Immature natural killer cell (primary cell): Measurements from ENCODE around the gene INTS2. TPM values are rescaled to one million over a fixed set of nuclear protein-coding genes. Genes with fewer than 3 reads are reported as not detected.
"Not testable (repeated sequence)": the region's sequence is repeated elsewhere in the genome, so short reads cannot be mapped to it uniquely, and the experiment has no call there.

Experiments
- DNase-seq, 3 donors: peaks; one replicate each; pipeline ENCODE4 v3.0.0; 2022; ENCODE audit warnings: mixed read lengths in 1 of 3
- H3K27ac Mint-ChIP-seq, 6 donors: one replicate each; pipeline ENCODE4 v1.8.0; 2020; ENCODE audit warnings: mixed read lengths in 6 of 6, mild to moderate bottlenecking in 5 of 6, inconsistent platforms in 4 of 6, moderate library complexity in 3 of 6
- H3K27me3 Mint-ChIP-seq, 3 donors: one replicate each; pipeline ENCODE4 v1.8.0; 2020 to 2021; ENCODE audit warnings: low read depth in 3 of 3, mild to moderate bottlenecking in 3 of 3, mixed read lengths in 3 of 3, moderate library complexity in 3 of 3, inconsistent platforms in 1 of 3
- H3K36me3 Mint-ChIP-seq, 3 donors: one replicate each; pipeline ENCODE4 v1.8.0; 2020; ENCODE audit warnings: mixed read lengths in 3 of 3, inconsistent platforms in 2 of 3, mild to moderate bottlenecking in 2 of 3
- H3K4me1 Mint-ChIP-seq, 2 donors: one replicate each; pipeline ENCODE4 v1.8.0; 2020; ENCODE audit warnings: inconsistent platforms in 2 of 2, mild to moderate bottlenecking in 2 of 2, mixed read lengths in 2 of 2, moderate library complexity in 1 of 2
- H3K4me3 Mint-ChIP-seq, 5 donors: one replicate each; pipeline ENCODE4 v1.8.0; 2020; ENCODE audit warnings: mild to moderate bottlenecking in 5 of 5, mixed read lengths in 5 of 5, inconsistent platforms in 3 of 5, moderate library complexity in 3 of 5
- H3K9me3 Mint-ChIP-seq, 6 donors: one replicate each; pipeline ENCODE4 v1.8.0; 2020; ENCODE audit warnings: mild to moderate bottlenecking in 6 of 6, mixed read lengths in 6 of 6, inconsistent platforms in 4 of 6, moderate library complexity in 3 of 6
- polyA plus RNA-seq, 3 donors: library from polyadenylated mRNA; unstranded; fragments of 300-500 nt; fragmentation: Illumina TruSeq; gene quantifications; one replicate each; pipeline ENCODE4 v1.2.3, GENCODE V29; 2021

Gene INTS2
- polyA plus RNA-seq, 3 donors from 2014 or later, result 2.3 to 5.9 (median 3.2) TPM

GRCh38 chr17:61836266-61837174 is 91.3 kb downstream of the INTS2 start:
- Mint-ChIP-seq H3K36me3 (no peaks in the 10 kb centered on the region), H3K9me3 (no peaks in the 10 kb centered on the region), H3K27me3 (no peaks in the 10 kb centered on the region), H3K4me1 (no peaks in the 10 kb centered on the region), H3K4me3 (no peak overlapping the region), H3K27ac (no peak overlapping the region)
- no peak for DNase-seq

- H3K4me1 Mint-ChIP-seq, result no peaks in the 10 kb centered on the region
- no peaks in the 10 kb centered on the region for H3K27me3 Mint-ChIP-seq
- no peaks in the 10 kb centered on the region for H3K9me3 Mint-ChIP-seq
- H3K27ac Mint-ChIP-seq, result no peak overlapping the region
- H3K4me3 Mint-ChIP-seq, result no peak overlapping the region
- no peaks in the 10 kb centered on the region for H3K36me3 Mint-ChIP-seq
- DNase-seq, result no peak
Observed at GRCh38 chr17:61835606-61836005, 92.2 kb downstream of the INTS2 start.

GRCh38 chr17:61834610-61835009 is 93.2 kb downstream of the INTS2 start:
- no peaks in the 10 kb centered on the region for H3K9me3 Mint-ChIP-seq

GRCh38 chr17:61833536-61834193 is 94.1 kb downstream of the INTS2 start:
- no peak for DNase-seq
- H3K36me3 Mint-ChIP-seq, result peaks cover 0 to 3% (median 0%) of the 10 kb centered on the region in 3 donors
- H3K4me1 Mint-ChIP-seq, result no peaks in the 10 kb centered on the region
- H3K27ac Mint-ChIP-seq, result no peak overlapping the region
- H3K4me3 Mint-ChIP-seq, result no peak overlapping the region
- H3K27me3 Mint-ChIP-seq, result peaks cover 0 to 2% (median 0%) of the 10 kb centered on the region in 3 donors
- H3K9me3 Mint-ChIP-seq, result no peaks in the 10 kb centered on the region

More at GRCh38 chr17:61834610-61835009, 93.2 kb downstream of the INTS2 start:
- Mint-ChIP-seq H3K27ac (no peak overlapping the region), H3K4me1 (no peaks in the 10 kb centered on the region), H3K36me3 (peaks cover 0 to under 1% (median 0%) of the 10 kb centered on the region in 3 donors), H3K27me3 (peaks cover 0 to under 1% (median 0%) of the 10 kb centered on the region in 3 donors), H3K4me3 (no peak overlapping the region)
- DNase-seq, result no peak

- H3K27ac Mint-ChIP-seq, result no peak overlapping the region
- DNase-seq, result no peak
- peaks cover 0 to 2% (median 0%) of the 10 kb centered on the region in 3 donors for H3K27me3 Mint-ChIP-seq
- no peaks in the 10 kb centered on the region for H3K4me1 Mint-ChIP-seq
- H3K9me3 Mint-ChIP-seq, result no peaks in the 10 kb centered on the region
- H3K36me3 Mint-ChIP-seq, result peaks cover 0 to 9% (median 0%) of the 10 kb centered on the region in 3 donors
- H3K4me3 Mint-ChIP-seq, result no peak overlapping the region
Observed at GRCh38 chr17:61832463-61832862, 95.3 kb downstream of the INTS2 start.

GRCh38 chr17:61831099-61831498 is 96.7 kb downstream of the INTS2 start:
- peaks cover 0 to 2% (median 0%) of the 10 kb centered on the region in 3 donors for H3K27me3 Mint-ChIP-seq
- H3K4me3 Mint-ChIP-seq, result no peak overlapping the region
- no peaks in the 10 kb centered on the region for H3K4me1 Mint-ChIP-seq
- DNase-seq, result no peak
- no peak overlapping the region for H3K27ac Mint-ChIP-seq
- no peaks in the 10 kb centered on the region for H3K9me3 Mint-ChIP-seq
- peaks cover 0 to 13% (median 5%) of the 10 kb centered on the region in 3 donors for H3K36me3 Mint-ChIP-seq

GRCh38 chr17:61828694-61829093 is 99.1 kb downstream of the INTS2 start:
- H3K36me3 Mint-ChIP-seq, result peaks cover 0 to 17% (median 9%) of the 10 kb centered on the region in 3 donors
- H3K27ac Mint-ChIP-seq, result no peak overlapping the region
- H3K4me1 Mint-ChIP-seq, result no peaks in the 10 kb centered on the region
- no peaks in the 10 kb centered on the region for H3K9me3 Mint-ChIP-seq
- no peak overlapping the region for H3K4me3 Mint-ChIP-seq
- no peak for DNase-seq
- peaks cover 0 to 2% (median 0%) of the 10 kb centered on the region in 3 donors for H3K27me3 Mint-ChIP-seq

- peaks cover 0 to 17% (median 9%) of the 10 kb centered on the region in 3 donors for H3K36me3 Mint-ChIP-seq
- no peak overlapping the region for H3K27ac Mint-ChIP-seq
- DNase-seq, result no peak
- H3K9me3 Mint-ChIP-seq, result no peaks in the 10 kb centered on the region
- H3K4me1 Mint-ChIP-seq, result no peaks in the 10 kb centered on the region
- H3K4me3 Mint-ChIP-seq, result no peak overlapping the region
- peaks cover 0 to 2% (median 0%) of the 10 kb centered on the region in 3 donors for H3K27me3 Mint-ChIP-seq
Observed at GRCh38 chr17:61827649-61828395, 100.0 kb downstream of the INTS2 start.

GRCh38 chr17:61826866-61827265 is 100.9 kb downstream of the INTS2 start:
- H3K36me3 Mint-ChIP-seq, result peaks cover 0 to 21% (median 11%) of the 10 kb centered on the region in 3 donors
- H3K27me3 Mint-ChIP-seq, H3K27ac Mint-ChIP-seq, H3K9me3 Mint-ChIP-seq, H3K4me1 Mint-ChIP-seq, H3K4me3 Mint-ChIP-seq, DNase-seq: not testable (repeated sequence)

- not testable (repeated sequence) for H3K9me3 Mint-ChIP-seq, DNase-seq, H3K4me1 Mint-ChIP-seq, H3K4me3 Mint-ChIP-seq, H3K27ac Mint-ChIP-seq, H3K27me3 Mint-ChIP-seq
- H3K36me3 Mint-ChIP-seq, result peaks cover 4 to 24% (median 14%) of the 10 kb centered on the region in 3 donors
Observed at GRCh38 chr17:61826198-61826597, 101.6 kb downstream of the INTS2 start.

GRCh38 chr17:61825448-61826137 is 102.2 kb downstream of the INTS2 start:
- Mint-ChIP-seq H3K36me3 (peaks cover 4 to 24% (median 14%) of the 10 kb centered on the region in 3 donors), H3K4me3 (no peak overlapping the region), H3K4me1 (no peaks in the 10 kb centered on the region), H3K27me3 (peaks cover 0 to 3% (median 2%) of the 10 kb centered on the region in 3 donors), H3K9me3 (peaks cover 0 to under 1% (median 0%) of the 10 kb centered on the region in 6 donors), H3K27ac (no peak overlapping the region)
- DNase-seq, result no peak

- H3K4me1 Mint-ChIP-seq, result no peaks in the 10 kb centered on the region
- no peak overlapping the region for H3K4me3 Mint-ChIP-seq
- peaks cover 0 to 5% (median 0%) of the 10 kb centered on the region in 3 donors for H3K27me3 Mint-ChIP-seq
- peaks cover 0 to 3% (median 0%) of the 10 kb centered on the region in 6 donors for H3K9me3 Mint-ChIP-seq
- no peak overlapping the region for H3K27ac Mint-ChIP-seq
- no peak for DNase-seq
- H3K36me3 Mint-ChIP-seq, result peaks cover 4 to 21% (median 21%) of the 10 kb centered on the region in 3 donors
Observed at GRCh38 chr17:61822326-61823285, 105.2 kb downstream of the INTS2 start.
